HG03469 (cell line): ENCODE data around the gene SMAGP.

Experiments used
- ATAC-seq: cut with Tn5 transposase; IDR thresholded peaks from one replicate; pipeline ENCODE4 v1.9.1; 2021; ENCODE audit warnings: mild to moderate bottlenecking, moderate library complexity, moderate number of reproducible peaks; ENCODE audit not compliant: unreplicated experiment

The SMAGP gene

GRCh38 chr12:51198568-51199365 lies 71.4 kb downstream of the SMAGP start:
- ATAC-seq: no peak

- ATAC-seq: no peak
These were observed 72.3 kb downstream of the SMAGP start for GRCh38 chr12:51197736-51198567.

- no peak for ATAC-seq
These were observed 73.7 kb downstream of the SMAGP start for GRCh38 chr12:51196547-51196946.

GRCh38 chr12:51195841-51196240 lies 74.4 kb downstream of the SMAGP start:
- no peak for ATAC-seq
